Superior temporal gyrus (tissue), 1 donor: ENCODE measurements around the gene DUSP16.

Experiments used
- DNase-seq: peaks from one replicate; pipeline ENCODE4 v3.0.0-alpha.2; 2016; ENCODE audit errors: extremely low spot score

The DUSP16 gene

GRCh38 chr12:12549426-12549825, 13.2 kb downstream of the DUSP16 start:
- DNase-seq: no peak

DNA sequence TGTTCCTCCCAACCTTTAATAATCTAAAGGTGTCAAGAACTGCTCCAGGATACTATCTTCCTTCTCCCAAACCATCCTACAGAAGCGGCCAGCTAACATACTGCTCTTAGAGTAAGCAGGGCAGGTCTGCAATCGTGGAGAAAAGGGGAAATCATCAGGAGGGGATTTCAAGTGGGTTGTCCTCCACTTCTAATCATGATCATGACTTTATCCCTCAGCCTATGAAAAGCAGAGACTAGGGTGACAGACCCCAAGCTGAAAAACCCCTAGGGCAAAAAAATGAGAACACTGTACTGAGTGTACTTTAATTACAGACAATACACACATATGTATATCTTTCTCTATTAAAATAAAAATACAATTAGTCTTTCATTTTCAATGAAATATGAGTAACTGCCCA, 13.9 kb downstream of the DUSP16 start:
- no peak for DNase-seq

DNA sequence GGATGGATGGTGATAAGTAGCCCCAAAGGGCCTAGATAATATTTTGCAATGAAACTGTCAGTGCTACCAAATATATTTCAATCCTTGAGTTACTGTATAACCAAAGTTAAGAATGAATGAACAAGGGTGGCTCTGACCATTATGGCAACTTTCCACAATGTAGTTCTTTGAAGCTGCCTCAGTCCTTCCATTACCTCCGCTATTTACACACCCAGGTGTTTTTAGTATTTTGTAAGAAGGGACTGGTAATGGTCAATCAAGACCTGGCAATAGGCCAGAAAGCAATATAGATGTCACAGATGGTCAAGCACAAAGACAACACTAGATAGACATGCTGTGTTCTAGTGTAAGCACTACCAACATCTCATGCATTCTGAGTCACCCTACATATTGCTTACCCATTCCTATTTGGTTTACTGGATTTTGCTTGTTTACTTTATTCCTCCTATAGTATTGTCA, 16.3 kb downstream of the DUSP16 start:
- DNase-seq: no peak

- DNase-seq: no peak
These were observed 18.7 kb downstream of the DUSP16 start for GRCh38 chr12:12543959-12544358.

- DNase-seq: no peak
These were observed 19.7 kb downstream of the DUSP16 start for GRCh38 chr12:12542964-12543363.

DNA sequence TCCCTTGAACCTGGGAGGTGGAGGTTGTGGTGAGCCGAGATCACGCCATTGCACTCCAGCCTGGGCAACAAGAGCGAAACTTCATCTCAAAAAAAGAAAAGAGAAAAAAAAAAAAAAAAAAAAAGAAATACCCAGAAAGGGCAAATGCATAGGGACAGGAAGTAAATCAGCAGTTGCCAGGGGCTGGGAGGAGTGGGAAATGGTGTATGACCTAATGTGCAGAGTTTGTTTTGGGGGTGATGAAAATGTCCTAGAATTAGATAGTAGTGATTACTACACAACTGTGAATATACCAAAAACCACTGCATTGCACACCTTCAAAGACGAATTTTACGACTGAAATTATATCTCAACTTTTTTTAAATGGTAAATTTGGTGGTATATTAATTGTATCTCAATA, 20.4 kb downstream of the DUSP16 start:
- DNase-seq: no peak

DNA sequence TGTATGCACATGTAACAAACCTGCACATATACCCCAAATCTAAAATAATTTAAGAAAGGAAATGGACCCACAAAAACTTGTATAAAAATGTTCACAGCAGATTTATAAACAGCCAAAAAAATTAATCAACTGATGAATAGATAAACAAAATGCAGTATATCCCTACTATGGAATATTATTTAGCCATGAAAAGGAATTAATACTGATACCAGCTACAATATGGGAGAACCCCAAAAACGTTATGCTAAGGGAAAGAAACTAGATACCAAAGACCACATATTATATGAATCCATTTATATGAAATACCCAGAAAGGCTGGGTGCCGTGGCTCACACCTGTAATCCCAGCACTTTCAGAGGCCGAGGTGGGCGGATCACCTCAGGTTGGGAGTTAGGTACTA, 20.9 kb downstream of the DUSP16 start:
- DNase-seq: no peak

DNA sequence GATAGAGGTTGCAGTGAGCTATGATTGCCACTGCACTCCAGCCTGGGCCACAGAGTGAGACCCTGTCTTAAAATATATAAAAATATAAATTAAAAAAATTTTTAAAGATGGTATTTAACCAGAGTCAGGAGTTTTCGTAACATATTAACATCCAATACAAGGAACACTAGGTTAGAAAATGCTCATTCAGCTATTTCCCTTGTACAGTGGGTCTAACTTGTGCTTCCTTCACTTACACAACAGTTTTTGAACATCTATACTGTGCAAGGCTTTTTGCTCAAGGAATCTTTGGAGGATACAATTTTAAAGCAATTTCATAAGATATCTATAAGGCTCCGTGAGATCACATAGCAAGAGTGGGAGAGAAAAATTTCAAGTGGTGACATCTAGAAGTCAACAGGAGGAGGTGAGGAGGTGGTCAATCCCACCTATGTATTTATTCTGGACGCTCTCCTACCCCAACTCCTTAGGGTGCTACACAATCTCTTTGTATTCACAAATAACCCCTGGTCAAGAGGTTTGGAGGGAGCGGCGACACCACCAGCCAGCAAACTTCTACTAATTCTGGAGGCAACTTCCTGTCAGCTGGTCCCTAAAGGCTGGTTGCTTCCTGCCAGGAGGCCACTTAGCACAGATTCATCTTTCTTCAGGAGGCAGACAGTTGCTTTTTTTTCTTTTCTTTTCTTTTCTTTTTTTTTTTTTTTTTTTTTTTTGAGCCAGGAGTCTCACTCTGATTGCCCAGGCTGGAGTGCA, 22.2 kb downstream of the DUSP16 start:
- no peak for DNase-seq

- no peak for DNase-seq
These were observed 23.4 kb downstream of the DUSP16 start for GRCh38 chr12:12539028-12539810.

DNA sequence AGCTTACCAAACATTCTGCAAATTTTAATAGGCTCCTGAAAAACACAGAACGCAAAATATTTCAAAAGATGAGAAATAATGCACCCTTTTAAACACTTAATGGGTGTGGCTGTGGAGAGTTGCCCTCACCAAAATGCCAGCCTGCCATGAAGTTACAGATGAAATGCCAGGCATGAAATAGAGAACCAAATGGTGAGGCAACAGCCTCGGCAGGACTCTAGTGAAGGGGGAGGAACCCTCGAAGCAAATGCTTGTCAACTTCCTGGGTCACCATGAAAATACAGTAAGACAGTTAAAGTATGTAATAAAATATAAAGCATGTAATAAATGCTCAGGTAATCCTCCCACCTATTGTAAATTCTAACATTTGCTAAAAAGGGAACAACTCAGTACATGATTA, 24.1 kb downstream of the DUSP16 start:
- no peak for DNase-seq

DNA sequence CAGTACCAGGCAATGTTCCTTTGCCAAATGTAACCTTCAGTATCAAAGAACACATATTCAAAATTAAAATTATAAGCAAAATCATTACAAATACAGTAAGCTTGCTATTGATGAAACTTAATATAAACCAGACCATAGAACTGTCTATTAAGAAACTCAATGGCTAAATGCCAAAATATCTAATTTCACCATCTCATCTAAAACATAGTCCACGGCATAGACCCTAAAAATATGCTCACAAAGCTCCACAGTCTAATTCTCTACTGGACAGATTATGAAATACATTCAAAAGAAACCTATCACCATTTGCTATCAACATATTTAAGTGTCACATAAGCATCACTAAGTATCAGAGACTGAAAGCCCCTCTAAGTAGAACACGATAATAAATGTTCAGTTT, 25.2 kb downstream of the DUSP16 start:
- DNase-seq: no peak

GRCh38 chr12:12534975-12535374, 27.7 kb downstream of the DUSP16 start:
- DNase-seq: no peak

DNA sequence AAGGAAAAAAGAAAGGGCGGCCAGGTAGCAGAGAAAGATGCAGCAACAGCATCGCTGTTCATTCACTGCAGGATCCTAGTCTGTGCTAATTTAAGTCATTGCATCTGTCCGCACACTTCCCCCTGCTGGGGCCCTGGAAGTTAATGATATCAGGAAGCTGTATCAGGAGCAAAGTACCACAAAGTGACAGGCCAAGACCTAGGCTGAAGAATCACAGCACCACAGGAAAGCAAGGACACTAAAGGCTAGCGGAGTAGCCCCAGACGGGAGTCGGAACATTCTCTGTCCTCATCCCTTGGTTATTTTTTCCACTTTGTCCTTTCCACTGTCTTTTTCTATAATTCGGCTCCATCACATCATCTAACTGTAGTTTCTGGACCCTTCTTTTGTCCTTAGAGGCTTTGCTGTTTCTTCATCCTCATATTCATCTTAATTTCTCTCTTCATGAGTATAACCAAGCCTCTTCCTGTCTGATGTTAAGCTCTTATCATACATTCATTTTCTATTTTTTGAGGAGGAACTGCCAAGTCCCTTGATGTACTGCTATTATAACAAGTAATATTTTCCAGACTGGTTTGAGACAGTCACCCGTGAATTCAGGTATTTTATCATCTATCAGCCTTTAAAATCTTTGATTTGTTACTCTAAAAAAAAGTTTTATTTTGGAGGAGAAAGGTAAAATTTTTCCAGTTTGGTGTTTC, 28.3 kb downstream of the DUSP16 start:
- DNase-seq: no peak

- DNase-seq: no peak
These were observed 29.3 kb downstream of the DUSP16 start for GRCh38 chr12:12533238-12533829.

- DNase-seq: no peak
These were observed 31.5 kb downstream of the DUSP16 start for GRCh38 chr12:12531194-12531593.

GRCh38 chr12:12529783-12530421, 32.8 kb downstream of the DUSP16 start:
- no peak for DNase-seq

- no peak for DNase-seq
These were observed 34.0 kb downstream of the DUSP16 start for GRCh38 chr12:12528361-12529270.

DNA sequence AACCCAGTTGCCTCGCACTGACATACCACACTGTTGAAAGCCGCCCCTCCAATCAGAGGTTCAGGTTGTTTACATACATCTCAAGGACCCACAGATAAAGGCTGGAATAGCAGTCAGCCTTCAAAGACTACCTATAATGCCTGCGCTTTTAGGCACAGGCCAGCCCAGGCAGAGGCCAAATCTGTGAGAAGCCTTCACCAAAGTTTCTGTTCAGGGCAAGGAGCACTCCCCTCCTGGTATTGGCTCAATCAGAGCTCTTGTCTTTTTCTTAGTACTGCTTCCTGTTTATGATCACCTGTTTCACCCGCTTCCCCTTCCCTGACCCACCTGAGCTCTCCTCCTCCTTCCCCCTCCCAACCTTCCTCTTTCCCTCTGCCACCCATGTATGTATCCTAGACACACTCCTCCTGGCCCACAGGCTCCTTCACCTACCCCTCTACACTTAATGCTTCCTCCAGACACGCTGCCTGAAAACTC, 34.8 kb downstream of the DUSP16 start:
- no peak for DNase-seq

DNA sequence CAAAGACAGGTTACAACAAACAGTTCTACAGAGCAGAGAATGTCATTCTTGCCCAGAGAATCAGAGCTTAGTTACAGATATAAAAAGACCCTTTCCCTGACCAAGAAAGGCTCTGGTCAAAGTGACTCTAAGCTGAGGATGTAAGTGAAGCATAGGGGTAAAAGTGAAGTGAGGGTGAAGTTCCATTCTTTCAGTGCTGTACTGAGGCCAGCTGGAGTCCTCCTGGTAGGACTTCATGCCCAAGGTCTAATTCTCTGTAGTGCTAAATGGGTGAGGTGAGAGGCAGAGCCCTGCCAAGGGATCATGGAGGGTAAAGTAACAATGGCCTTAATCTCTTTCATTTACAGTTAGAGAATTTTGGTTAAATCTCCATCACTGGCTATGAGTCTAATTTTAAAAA, 38.5 kb downstream of the DUSP16 start:
- DNase-seq: no peak

DNA sequence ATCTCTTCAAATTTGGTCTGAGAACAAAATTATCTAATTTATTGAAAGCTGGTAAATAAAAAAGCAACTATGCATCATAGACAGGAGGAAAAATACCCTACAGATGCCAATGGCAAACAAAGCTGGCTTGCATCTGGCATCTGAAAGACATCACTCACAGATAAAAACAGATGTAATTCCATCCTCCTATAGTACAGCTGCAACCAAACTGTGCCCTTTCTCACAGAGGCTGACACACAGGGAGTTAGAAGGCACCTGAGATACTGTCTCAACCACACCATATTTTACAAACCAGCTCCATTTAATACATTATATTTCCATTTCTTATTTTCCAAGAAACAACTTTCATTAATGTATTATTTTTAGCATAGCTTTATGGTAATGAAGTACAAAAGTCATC, 39.4 kb downstream of the DUSP16 start:
- DNase-seq: no peak
